Thoracic aorta (tissue), 2 donors: ENCODE data around the gene SDCBP2. TPM values are rescaled to one million over a fixed set of nuclear protein-coding genes. Genes with fewer than 3 reads are reported as not detected.

Experiments used
- ATAC-seq: fragments of 150-250 bp; one replicate; pipeline ENCODE4 v1.8.0; 2017; ENCODE audit warnings: low read depth; ENCODE audit not compliant: insufficient number of reproducible peaks, low FRiP score
- DNase-seq: peaks from one replicate; pipeline ENCODE4 v3.0.0-alpha.2; 2020; ENCODE audit warnings: low spot score
- H3K27ac ChIP-seq, 2 donors: fragments of 200-600 bp; sonication (generic); 1 replicate in 1 of 2; 2 replicates in 1 of 2; pipeline ENCODE4 v1.5.1; 2016; ENCODE audit warnings: mild to moderate bottlenecking in 2 of 2, moderate library complexity in 2 of 2
- H3K27me3 ChIP-seq: fragments of 200-600 bp; sonication (generic); replicated peaks from 2 replicates; pipeline ENCODE4 v1.6.0; 2016; ENCODE audit warnings: mild to moderate bottlenecking; ENCODE audit not compliant: insufficient read depth
- H3K36me3 ChIP-seq: fragments of 200-600 bp; sonication (generic); one replicate; pipeline ENCODE4 v1.5.1; 2016
- H3K4me1 ChIP-seq, 2 donors: fragments of 200-600 bp; sonication (generic); 1 replicate in 1 of 2; 2 replicates in 1 of 2; pipeline versions ENCODE4 v1.5.1 to v1.6.0; 2016; ENCODE audit warnings: low read depth in 2 of 2, mild to moderate bottlenecking in 1 of 2; ENCODE audit not compliant: control insufficient read depth in 1 of 2
- H3K4me3 ChIP-seq: fragments of 200-600 bp; sonication (generic); 2 replicates; pipeline ENCODE4 v1.5.1; 2016; ENCODE audit warnings: mild to moderate bottlenecking
- H3K9me3 ChIP-seq: fragments of 200-600 bp; sonication (generic); 2 replicates; pipeline ENCODE4 v1.5.1; 2016
- CTCF ChIP-seq: fragments of 200-600 bp; sonication (generic); IDR thresholded peaks from one replicate; pipeline ENCODE4 v1.5.1; 2019; ENCODE audit warnings: antibody characterized with exemption
- total RNA-seq, 2 donors: library from RNA; depleted of rRNA; stranded (reverse); fragments of >200 nt; gene quantifications; one replicate each; pipeline versions ENCODE4 v1.1.0 to v1.2.3, GENCODE V29; 2016

SDCBP2 gene
- total RNA-seq, 2 donors from 2014 or later: 4.1 to 10.2 TPM

GRCh38 chr20:1376408-1377270 is 47.7 kb upstream of the SDCBP2 start:
- no peaks in the 10 kb centered on the region for H3K36me3 ChIP-seq
- peaks cover 39 to 57% of the 10 kb centered on the region in 2 donors for H3K4me1 ChIP-seq
- TF ChIP-seq CTCF: no peak
- DNase-seq (no peak), ATAC-seq (no peak)
- no peak overlapping the region for H3K27ac ChIP-seq
- H3K4me3 ChIP-seq: no peak overlapping the region
- no peaks in the 10 kb centered on the region for H3K27me3 ChIP-seq
- no peaks in the 10 kb centered on the region for H3K9me3 ChIP-seq

GRCh38 chr20:1376007-1376406 is 47.1 kb upstream of the SDCBP2 start:
- Histone ChIP-seq H3K9me3 (no peaks in the 10 kb centered on the region), H3K27ac (no peak overlapping the region), H3K4me1 (peaks cover 36 to 56% of the 10 kb centered on the region in 2 donors), H3K27me3 (no peaks in the 10 kb centered on the region), H3K36me3 (peaks cover under 1% of the 10 kb centered on the region), H3K4me3 (no peak overlapping the region)
- DNase-seq: no peak
- no peak for TF ChIP-seq CTCF
- no peak for ATAC-seq

GRCh38 chr20:1375515-1375914 is 46.6 kb upstream of the SDCBP2 start:
- TF ChIP-seq CTCF: no peak
- H3K4me1 ChIP-seq: peaks cover 40 to 58% of the 10 kb centered on the region in 2 donors
- no peak overlapping the region for H3K4me3 ChIP-seq
- no peak for DNase-seq
- H3K36me3 ChIP-seq: peaks cover 3% of the 10 kb centered on the region
- H3K27ac ChIP-seq: no peak overlapping the region
- ATAC-seq: no peak
- H3K27me3 ChIP-seq: no peaks in the 10 kb centered on the region
- H3K9me3 ChIP-seq: no peaks in the 10 kb centered on the region

GRCh38 chr20:1374246-1374645 is 45.3 kb upstream of the SDCBP2 start:
- Histone ChIP-seq H3K4me1 (peaks cover 45 to 67% of the 10 kb centered on the region in 2 donors), H3K27ac (peak overlapping the region; percentile 4 to 51), H3K4me3 (no peak overlapping the region), H3K36me3 (peaks cover 3% of the 10 kb centered on the region), H3K9me3 (no peaks in the 10 kb centered on the region), H3K27me3 (no peaks in the 10 kb centered on the region)
- no peak for TF ChIP-seq CTCF
- ATAC-seq (no peak), DNase-seq (no peak)

GRCh38 chr20:1373614-1374013 is 44.7 kb upstream of the SDCBP2 start:
- Histone ChIP-seq H3K27ac (peak overlapping the region in 1 of 2 donors; percentile 29), H3K4me1 (peaks cover 45 to 67% of the 10 kb centered on the region in 2 donors), H3K9me3 (no peaks in the 10 kb centered on the region), H3K4me3 (no peak overlapping the region), H3K27me3 (no peaks in the 10 kb centered on the region), H3K36me3 (peaks cover 3% of the 10 kb centered on the region)
- ATAC-seq: no peak
- DNase-seq: no peak
- no peak for TF ChIP-seq CTCF
